ENCODE results near the gene CPSF7. TPM values are rescaled to one million over a fixed set of nuclear protein-coding genes. Genes with fewer than 3 reads are reported as not detected.

The CPSF7 gene
- total and polyA plus RNA-seq, 10 of the 15 experiments (the other 5 are each of a cell fraction or from before 2014, with no cell fraction given), result 14.9 to 93.1 (median 60.9) TPM

DNA sequence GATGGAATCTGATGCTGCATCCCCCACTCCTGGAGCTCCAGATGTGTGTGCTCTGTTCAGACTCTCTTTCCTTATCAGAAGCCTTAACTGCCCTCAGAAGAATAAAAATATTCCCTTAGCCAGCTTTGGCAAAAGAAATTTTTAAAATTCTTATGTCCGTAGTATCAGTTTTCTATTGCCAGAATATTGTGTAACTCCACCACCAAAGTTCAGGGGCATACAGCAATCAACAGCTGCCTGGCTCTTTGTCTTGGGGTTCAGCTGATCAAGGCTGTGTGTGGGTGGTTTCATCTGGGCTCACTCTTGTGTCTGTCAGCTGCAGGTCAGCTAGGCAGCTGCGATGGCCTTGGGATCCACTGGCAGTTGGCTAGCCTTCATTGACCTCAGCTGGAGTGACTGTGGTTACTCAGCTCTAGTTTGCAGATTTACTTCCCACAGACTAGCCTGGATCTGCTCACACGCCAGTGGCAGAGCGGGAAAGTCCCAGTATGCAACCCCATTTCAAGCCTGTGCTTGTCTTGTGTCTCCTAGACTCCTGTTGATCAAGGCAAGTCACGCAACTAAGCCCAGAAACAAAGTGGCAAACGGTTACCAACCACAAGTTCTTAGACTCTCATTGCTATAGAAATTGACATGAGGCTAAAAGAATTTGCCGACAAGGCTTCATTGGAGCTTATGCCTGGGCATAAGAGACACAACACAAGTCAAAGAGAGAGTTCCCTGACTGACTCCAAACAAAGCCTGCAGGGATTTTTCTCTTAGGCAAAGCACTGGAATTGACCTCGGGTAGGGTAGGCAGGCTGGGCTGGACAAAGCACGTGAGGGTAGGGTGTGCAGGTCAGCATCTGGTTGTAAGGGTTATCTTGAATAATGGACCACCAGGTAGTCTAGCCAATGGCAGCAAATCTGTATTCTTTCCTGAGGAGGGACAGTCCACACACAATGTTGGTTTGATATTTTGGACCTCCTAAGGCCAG lies 60.1 kb downstream of the CPSF7 start:
- H3K9me3 ChIP-seq (replicated peaks; ENCODE audit: control insufficient read depth, insufficient read depth, low read length), result no peaks in the 10 kb centered on the region
- no peak overlapping the region for H3K9ac ChIP-seq (ENCODE audit: control insufficient read depth, insufficient read depth, low read length)
- peak; percentile 86 for ATAC-seq
- POLR2A ChIA-PET, result interaction anchor here (0.6 to 7.0 kb wide), 11 partner anchors 11 to 455 kb away, joined by 3 to 111 read pairs (median 4); partner anchors contain the start of genes CYB561A3, TMEM138 and TMEM216
- H3K4me3 ChIP-seq, result no peak overlapping the region
- H3K36me3 ChIP-seq (ENCODE audit: control insufficient read depth in 2 of 2, insufficient read depth in 2 of 2, low read length in 1 of 2), result peaks cover 17 to 23% of the 10 kb centered on the region in 2 experiments
- peaks cover 8% of the 10 kb centered on the region for H3K4me1 ChIP-seq (ENCODE audit: control insufficient read depth, insufficient read depth, low read length)
- no peaks in the 10 kb centered on the region for H4K20me1 ChIP-seq (ENCODE audit: control insufficient read depth, insufficient read depth)
- 0 out of 2 replicates have a peak overlapping the region, but pooled peaks have one; percentile 11 for H3K4me2 ChIP-seq (ENCODE audit: control insufficient read depth, insufficient read depth)
- no peak overlapping the region for H2AFZ ChIP-seq (ENCODE audit: control insufficient read depth, low read depth, low read length)
- BruUV-seq (replicated peaks), result no TSS peak
- CTCF ChIA-PET, result interaction anchor here (1.1 to 23.9 kb wide), 12 partner anchors 9 to 269 kb away, joined by 3 to 387 read pairs (median 6); partner anchors contain the start of genes CYB561A3 and TMEM216
- peak; percentile 77 for DNase-seq (ENCODE audit: low read depth, low spot score)
- no peaks in the 10 kb centered on the region for H3K27me3 ChIP-seq (replicated peaks in 1 of 2; ENCODE audit: control insufficient read depth in 2 of 2, insufficient read depth in 2 of 2, low read length in 1 of 2)
- peak overlapping the region; percentile 68 for H3K27ac ChIP-seq (ENCODE audit: control insufficient read depth, insufficient read depth)
- in situ Hi-C loops (cut with MboI), result no loop called here
- RAD21 ChIA-PET (ENCODE audit: unreplicated experiment), result interaction anchor here (0.8 to 8.0 kb wide), 8 partner anchors 11 to 71 kb away, joined by 3 to 72 read pairs (median 6); partner anchors contain the start of genes CYB561A3, TMEM138 and TMEM216
- SMC1A ChIA-PET (ENCODE audit: uncharacterized antibody, unreplicated experiment), result interaction anchor here (1.0 to 4.2 kb wide), 13 partner anchors 11 to 42 kb away, joined by 3 to 84 read pairs (median 5); partner anchors contain the start of genes CYB561A3, DDB1, TKFC and TMEM138
- no peaks in the 10 kb centered on the region; the same call in 1 of the 2 replicates for H3K79me2 ChIP-seq (ENCODE audit: control insufficient read depth, insufficient read depth, low read length)
- 85% methylated on average over 9 of the region's 9 CpGs for WGBS (ENCODE audit: insufficient coverage, insufficient replicate concordance, low lambda C conversion rate, missing lambda C conversion rate)
- no peak for FAIRE-seq
- intact Hi-C loops (cut with micrococcal nuclease; ENCODE audit: unreplicated experiment), result no loop called here
- TF ChIP-seq HCFC1 (IDR thresholded peaks at IDR 0.05; ENCODE audit: low read length), result no peak
- peak; percentile 79; the same call in 1 of the 2 replicates for TF ChIP-seq CHD2 (IDR thresholded peaks at IDR 0.05; ENCODE audit: borderline replicate concordance, low read depth, low read length)
- TF ChIP-seq KAT2A (conservative IDR thresholded peaks at IDR 0.05; ENCODE audit: control insufficient read depth, low read depth, low read length), result no peak
- TF ChIP-seq, protein P1, sequence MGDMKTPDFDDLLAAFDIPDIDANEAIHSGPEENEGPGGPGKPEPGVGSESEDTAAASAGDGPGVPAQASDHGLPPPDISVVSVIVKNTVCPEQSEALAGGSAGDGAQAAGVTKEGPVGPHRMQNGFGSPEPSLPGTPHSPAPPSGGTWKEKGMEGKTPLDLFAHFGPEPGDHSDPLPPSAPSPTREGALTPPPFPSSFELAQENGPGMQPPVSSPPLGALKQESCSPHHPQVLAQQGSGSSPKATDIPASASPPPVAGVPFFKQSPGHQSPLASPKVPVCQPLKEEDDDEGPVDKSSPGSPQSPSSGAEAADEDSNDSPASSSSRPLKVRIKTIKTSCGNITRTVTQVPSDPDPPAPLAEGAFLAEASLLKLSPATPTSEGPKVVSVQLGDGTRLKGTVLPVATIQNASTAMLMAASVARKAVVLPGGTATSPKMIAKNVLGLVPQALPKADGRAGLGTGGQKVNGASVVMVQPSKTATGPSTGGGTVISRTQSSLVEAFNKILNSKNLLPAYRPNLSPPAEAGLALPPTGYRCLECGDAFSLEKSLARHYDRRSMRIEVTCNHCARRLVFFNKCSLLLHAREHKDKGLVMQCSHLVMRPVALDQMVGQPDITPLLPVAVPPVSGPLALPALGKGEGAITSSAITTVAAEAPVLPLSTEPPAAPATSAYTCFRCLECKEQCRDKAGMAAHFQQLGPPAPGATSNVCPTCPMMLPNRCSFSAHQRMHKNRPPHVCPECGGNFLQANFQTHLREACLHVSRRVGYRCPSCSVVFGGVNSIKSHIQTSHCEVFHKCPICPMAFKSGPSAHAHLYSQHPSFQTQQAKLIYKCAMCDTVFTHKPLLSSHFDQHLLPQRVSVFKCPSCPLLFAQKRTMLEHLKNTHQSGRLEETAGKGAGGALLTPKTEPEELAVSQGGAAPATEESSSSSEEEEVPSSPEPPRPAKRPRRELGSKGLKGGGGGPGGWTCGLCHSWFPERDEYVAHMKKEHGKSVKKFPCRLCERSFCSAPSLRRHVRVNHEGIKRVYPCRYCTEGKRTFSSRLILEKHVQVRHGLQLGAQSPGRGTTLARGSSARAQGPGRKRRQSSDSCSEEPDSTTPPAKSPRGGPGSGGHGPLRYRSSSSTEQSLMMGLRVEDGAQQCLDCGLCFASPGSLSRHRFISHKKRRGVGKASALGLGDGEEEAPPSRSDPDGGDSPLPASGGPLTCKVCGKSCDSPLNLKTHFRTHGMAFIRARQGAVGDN (IDR thresholded peaks at IDR 0.05), result peak; percentile 74; the same call in 1 of the 2 replicates
- TF ChIP-seq TARDBP (IDR thresholded peaks at IDR 0.05; ENCODE audit: borderline replicate concordance), result no peak
- TF ChIP-seq BHLHE40 (IDR thresholded peaks at IDR 0.05; ENCODE audit: borderline replicate concordance in 1 of 2, low read depth in 2 of 2, low read length in 1 of 2), result peak; percentile 82 to 93; a peak in 3 of 4 replicates
- 0 out of 2 replicates have a peak, but pooled peaks have one; percentile 32 for TF ChIP-seq RAD51 (IDR thresholded peaks at IDR 0.05)
- TF ChIP-seq, protein P2, sequence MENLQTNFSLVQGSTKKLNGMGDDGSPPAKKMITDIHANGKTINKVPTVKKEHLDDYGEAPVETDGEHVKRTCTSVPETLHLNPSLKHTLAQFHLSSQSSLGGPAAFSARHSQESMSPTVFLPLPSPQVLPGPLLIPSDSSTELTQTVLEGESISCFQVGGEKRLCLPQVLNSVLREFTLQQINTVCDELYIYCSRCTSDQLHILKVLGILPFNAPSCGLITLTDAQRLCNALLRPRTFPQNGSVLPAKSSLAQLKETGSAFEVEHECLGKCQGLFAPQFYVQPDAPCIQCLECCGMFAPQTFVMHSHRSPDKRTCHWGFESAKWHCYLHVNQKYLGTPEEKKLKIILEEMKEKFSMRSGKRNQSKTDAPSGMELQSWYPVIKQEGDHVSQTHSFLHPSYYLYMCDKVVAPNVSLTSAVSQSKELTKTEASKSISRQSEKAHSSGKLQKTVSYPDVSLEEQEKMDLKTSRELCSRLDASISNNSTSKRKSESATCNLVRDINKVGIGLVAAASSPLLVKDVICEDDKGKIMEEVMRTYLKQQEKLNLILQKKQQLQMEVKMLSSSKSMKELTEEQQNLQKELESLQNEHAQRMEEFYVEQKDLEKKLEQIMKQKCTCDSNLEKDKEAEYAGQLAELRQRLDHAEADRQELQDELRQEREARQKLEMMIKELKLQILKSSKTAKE (IDR thresholded peaks at IDR 0.05; ENCODE audit: low read depth, poor library complexity, severe bottlenecking), result peak; percentile 97
- TF ChIP-seq, protein P3, sequence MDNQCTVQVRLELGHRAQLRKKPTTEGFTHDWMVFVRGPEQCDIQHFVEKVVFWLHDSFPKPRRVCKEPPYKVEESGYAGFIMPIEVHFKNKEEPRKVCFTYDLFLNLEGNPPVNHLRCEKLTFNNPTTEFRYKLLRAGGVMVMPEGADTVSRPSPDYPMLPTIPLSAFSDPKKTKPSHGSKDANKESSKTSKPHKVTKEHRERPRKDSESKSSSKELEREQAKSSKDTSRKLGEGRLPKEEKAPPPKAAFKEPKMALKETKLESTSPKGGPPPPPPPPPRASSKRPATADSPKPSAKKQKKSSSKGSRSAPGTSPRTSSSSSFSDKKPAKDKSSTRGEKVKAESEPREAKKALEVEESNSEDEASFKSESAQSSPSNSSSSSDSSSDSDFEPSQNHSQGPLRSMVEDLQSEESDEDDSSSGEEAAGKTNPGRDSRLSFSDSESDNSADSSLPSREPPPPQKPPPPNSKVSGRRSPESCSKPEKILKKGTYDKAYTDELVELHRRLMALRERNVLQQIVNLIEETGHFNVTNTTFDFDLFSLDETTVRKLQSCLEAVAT (IDR thresholded peaks at IDR 0.05), result peak; percentile 95
